ENCODE measurements around the gene CDC42SE2. TPM values are rescaled to one million over a fixed set of nuclear protein-coding genes. Genes with fewer than 3 reads are reported as not detected.

Gene CDC42SE2
- polyA plus RNA-seq, 4 donors: 36.0 to 60.3 (median 55.0) TPM

GRCh38 chr5:131282235-131282634 is 18.4 kb downstream of the CDC42SE2 start:
- peaks cover 2 to 18% (median 11%) of the 10 kb centered on the region in 3 donors for H3K4me1 ChIP-seq (ENCODE audit: control insufficient read depth in 3 of 3, insufficient read depth in 2 of 3, low read depth in 1 of 3, low read length in 2 of 3)
- WGBS, 3 donors: 17 to 54% (median 18%) methylated on average over 2 of the region's 2 CpGs
- H3K36me3 ChIP-seq (ENCODE audit: control insufficient read depth in 3 of 3, insufficient read depth in 2 of 3, low read depth in 1 of 3, low read length in 3 of 3): peaks cover 0 to 2% (median 0%) of the 10 kb centered on the region in 3 donors
- no peaks in the 10 kb centered on the region for H3K27me3 ChIP-seq (ENCODE audit: control insufficient read depth in 3 of 3, insufficient read depth in 3 of 3, low read length in 3 of 3)
- H3K4me3 ChIP-seq (ENCODE audit: low read depth in 1 of 3, low read length in 3 of 3): no peak overlapping the region
- no peaks in the 10 kb centered on the region for H3K9me3 ChIP-seq (ENCODE audit: control insufficient read depth in 2 of 2, insufficient read depth in 1 of 2, low read depth in 1 of 2, low read length in 1 of 2)
- H3K27ac ChIP-seq (ENCODE audit: low read depth in 1 of 3, low read length in 2 of 3): peak overlapping the region; percentile 38 to 95 (median 71)
- DNase-seq (peak; percentile 38 to 44), FAIRE-seq (no peak)

GRCh38 chr5:131285703-131286399 is 22.0 kb downstream of the CDC42SE2 start:
- Histone ChIP-seq H3K4me1 (ENCODE audit: control insufficient read depth in 3 of 3, insufficient read depth in 2 of 3, low read depth in 1 of 3, low read length in 2 of 3) (peaks cover 2 to 7% (median 5%) of the 10 kb centered on the region in 3 donors), H3K27ac (ENCODE audit: low read depth in 1 of 3, low read length in 2 of 3) (peak overlapping the region in 2 of 3 donors; percentile 68 to 84), H3K9me3 (ENCODE audit: control insufficient read depth in 2 of 2, insufficient read depth in 1 of 2, low read depth in 1 of 2, low read length in 1 of 2) (no peaks in the 10 kb centered on the region), H3K36me3 (ENCODE audit: control insufficient read depth in 3 of 3, insufficient read depth in 2 of 3, low read depth in 1 of 3, low read length in 3 of 3) (peaks cover 0 to 12% (median 0%) of the 10 kb centered on the region in 3 donors), H3K27me3 (ENCODE audit: control insufficient read depth in 3 of 3, insufficient read depth in 3 of 3, low read length in 3 of 3) (no peaks in the 10 kb centered on the region), H3K4me3 (ENCODE audit: low read depth in 1 of 3, low read length in 3 of 3) (no peak overlapping the region)
- DNase-seq (no peak), FAIRE-seq (no peak)
- whole genome bisulfite sequencing, 3 donors: 67 to 78% (median 71%) methylated on average over 1 of the region's 1 CpG

GRCh38 chr5:131286400-131286715 is 22.5 kb downstream of the CDC42SE2 start:
- Histone ChIP-seq H3K4me1 (ENCODE audit: control insufficient read depth in 3 of 3, insufficient read depth in 2 of 3, low read depth in 1 of 3, low read length in 2 of 3) (peaks cover 0 to 4% (median 2%) of the 10 kb centered on the region in 3 donors), H3K27me3 (ENCODE audit: control insufficient read depth in 3 of 3, insufficient read depth in 3 of 3, low read length in 3 of 3) (no peaks in the 10 kb centered on the region), H3K4me3 (ENCODE audit: low read depth in 1 of 3, low read length in 3 of 3) (no peak overlapping the region), H3K27ac (ENCODE audit: low read depth in 1 of 3, low read length in 2 of 3) (peak overlapping the region in 1 of 3 donors; percentile 68), H3K36me3 (ENCODE audit: control insufficient read depth in 3 of 3, insufficient read depth in 2 of 3, low read depth in 1 of 3, low read length in 3 of 3) (peaks cover 0 to 12% (median 0%) of the 10 kb centered on the region in 3 donors), H3K9me3 (ENCODE audit: control insufficient read depth in 2 of 2, insufficient read depth in 1 of 2, low read depth in 1 of 2, low read length in 1 of 2) (no peaks in the 10 kb centered on the region)
- DNase-seq (peak; percentile 46 to 86), FAIRE-seq (no peak)
- 20 to 70% (median 42%) methylated on average over 5 of the region's 5 CpGs for WGBS, 3 donors

DNA sequence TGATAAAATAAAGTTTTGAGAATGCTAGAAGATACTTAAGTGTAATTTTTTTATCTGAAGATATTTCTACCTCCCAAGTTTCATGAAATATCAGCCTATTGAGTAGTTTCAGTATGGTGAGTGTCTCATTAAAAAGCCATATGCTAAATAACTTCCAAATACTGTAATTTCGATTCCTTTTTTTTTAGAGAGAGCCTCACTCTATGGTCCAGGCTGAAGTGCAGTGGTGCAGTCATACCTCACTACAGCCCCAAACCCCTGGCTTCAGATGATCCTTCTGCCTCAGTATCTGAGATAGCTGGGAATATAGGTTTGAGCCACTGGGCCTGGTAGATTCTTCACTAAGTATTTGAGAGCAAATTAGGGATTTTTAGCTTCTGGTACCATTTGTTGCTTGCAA is 24.5 kb downstream of the CDC42SE2 start:
- WGBS, 3 donors: 47 to 72% (median 52%) methylated on average over 1 of the region's 1 CpG
- H3K9me3 ChIP-seq (ENCODE audit: control insufficient read depth in 2 of 2, insufficient read depth in 1 of 2, low read depth in 1 of 2, low read length in 1 of 2): no peaks in the 10 kb centered on the region
- H3K36me3 ChIP-seq (ENCODE audit: control insufficient read depth in 3 of 3, insufficient read depth in 2 of 3, low read depth in 1 of 3, low read length in 3 of 3): peaks cover 0 to 12% (median 0%) of the 10 kb centered on the region in 3 donors
- H3K4me3 ChIP-seq (ENCODE audit: low read depth in 1 of 3, low read length in 3 of 3): no peak overlapping the region
- FAIRE-seq: no peak
- peak overlapping the region in 1 of 3 donors; percentile 64 for H3K27ac ChIP-seq (ENCODE audit: low read depth in 1 of 3, low read length in 2 of 3)
- DNase-seq: no peak
- peaks cover 0 to 4% (median 2%) of the 10 kb centered on the region in 3 donors for H3K4me1 ChIP-seq (ENCODE audit: control insufficient read depth in 3 of 3, insufficient read depth in 2 of 3, low read depth in 1 of 3, low read length in 2 of 3)
- H3K27me3 ChIP-seq (ENCODE audit: control insufficient read depth in 3 of 3, insufficient read depth in 3 of 3, low read length in 3 of 3): no peaks in the 10 kb centered on the region

DNA sequence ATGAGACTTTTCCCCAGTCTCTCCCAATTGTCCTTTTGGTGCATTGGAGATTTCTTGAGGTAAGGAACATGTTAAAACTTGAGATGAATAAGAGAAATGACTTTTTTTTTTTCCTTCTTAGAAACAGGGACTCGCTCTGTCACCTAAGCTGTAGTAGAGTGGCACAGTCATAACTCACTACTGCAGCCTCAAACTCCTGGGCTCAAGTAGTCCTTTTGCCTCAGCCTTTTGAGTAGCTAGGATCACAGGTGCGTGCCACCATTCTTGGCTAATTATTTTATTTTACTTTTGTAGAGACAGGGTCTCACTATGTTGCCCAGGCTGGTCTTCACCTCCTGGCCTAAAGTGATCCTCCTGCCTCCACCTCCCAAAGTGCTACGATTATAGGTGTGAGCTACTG is 25.9 kb downstream of the CDC42SE2 start:
- no peaks in the 10 kb centered on the region for H3K9me3 ChIP-seq (ENCODE audit: control insufficient read depth in 2 of 2, insufficient read depth in 1 of 2, low read depth in 1 of 2, low read length in 1 of 2)
- WGBS, 3 donors: 67 to 83% (median 75%) methylated on average over 3 of the region's 3 CpGs
- peaks cover 0 to 4% (median 2%) of the 10 kb centered on the region in 3 donors for H3K4me1 ChIP-seq (ENCODE audit: control insufficient read depth in 3 of 3, insufficient read depth in 2 of 3, low read depth in 1 of 3, low read length in 2 of 3)

DNA sequence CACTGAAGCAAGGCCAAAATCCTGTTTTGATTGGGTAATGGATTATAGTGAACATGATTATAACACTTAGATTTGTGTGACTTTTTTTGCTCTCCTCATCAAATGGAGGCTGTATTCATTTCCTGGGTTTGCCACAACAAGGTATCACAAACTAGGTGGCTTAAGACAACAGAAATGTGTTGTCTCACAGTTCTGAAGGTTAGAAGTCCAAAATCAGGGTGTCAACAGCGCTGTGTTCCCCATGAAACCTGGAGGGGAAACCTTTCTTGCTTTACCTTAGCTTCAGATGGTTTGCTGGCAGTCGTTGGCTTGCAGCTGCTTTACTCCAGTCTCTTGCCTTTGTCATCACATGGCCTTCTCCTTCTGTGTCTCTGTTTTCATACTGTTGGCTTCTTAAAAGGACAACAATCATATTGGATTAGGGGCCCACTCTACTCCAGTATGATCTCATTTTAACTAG is 32.4 kb downstream of the CDC42SE2 start:
- H3K36me3 ChIP-seq (ENCODE audit: control insufficient read depth in 3 of 3, insufficient read depth in 2 of 3, low read depth in 1 of 3, low read length in 3 of 3): peaks cover 0 to 2% (median 0%) of the 10 kb centered on the region in 3 donors
- H3K9me3 ChIP-seq (ENCODE audit: control insufficient read depth in 2 of 2, insufficient read depth in 1 of 2, low read depth in 1 of 2, low read length in 1 of 2): no peaks in the 10 kb centered on the region
- no peak overlapping the region for H3K4me3 ChIP-seq (ENCODE audit: low read depth in 1 of 3, low read length in 3 of 3)
- no peaks in the 10 kb centered on the region for H3K4me1 ChIP-seq (ENCODE audit: control insufficient read depth in 3 of 3, insufficient read depth in 2 of 3, low read depth in 1 of 3, low read length in 2 of 3)
- WGBS, 3 donors: 74 to 76% (median 75%) methylated on average over 2 of the region's 2 CpGs
- FAIRE-seq: no peak
- H3K27me3 ChIP-seq (ENCODE audit: control insufficient read depth in 3 of 3, insufficient read depth in 3 of 3, low read length in 3 of 3): no peaks in the 10 kb centered on the region
- H3K27ac ChIP-seq (ENCODE audit: low read depth in 1 of 3, low read length in 2 of 3): no peak overlapping the region
- DNase-seq: no peak

More for the DNA sequence above, 25.9 kb downstream of the CDC42SE2 start:
- Histone ChIP-seq H3K4me3 (ENCODE audit: low read depth in 1 of 3, low read length in 3 of 3) (no peak overlapping the region), H3K36me3 (ENCODE audit: control insufficient read depth in 3 of 3, insufficient read depth in 2 of 3, low read depth in 1 of 3, low read length in 3 of 3) (peaks cover 0 to 11% (median 0%) of the 10 kb centered on the region in 3 donors), H3K27me3 (ENCODE audit: control insufficient read depth in 3 of 3, insufficient read depth in 3 of 3, low read length in 3 of 3) (no peaks in the 10 kb centered on the region), H3K27ac (ENCODE audit: low read depth in 1 of 3, low read length in 2 of 3) (peak overlapping the region in 1 of 3 donors; percentile 54)
- FAIRE-seq: no peak
- DNase-seq: no peak

GRCh38 chr5:131297886-131298285 is 34.0 kb downstream of the CDC42SE2 start:
- H3K4me3 ChIP-seq (ENCODE audit: low read depth in 1 of 3, low read length in 3 of 3): no peak overlapping the region
- H3K4me1 ChIP-seq (ENCODE audit: control insufficient read depth in 3 of 3, insufficient read depth in 2 of 3, low read depth in 1 of 3, low read length in 2 of 3): no peaks in the 10 kb centered on the region
- H3K27ac ChIP-seq (ENCODE audit: low read depth in 1 of 3, low read length in 2 of 3): no peak overlapping the region
- WGBS, 3 donors: 87 to 96% (median 96%) methylated on average over 5 of the region's 5 CpGs
- FAIRE-seq (no peak), DNase-seq (no peak)
- no peaks in the 10 kb centered on the region for H3K9me3 ChIP-seq (ENCODE audit: control insufficient read depth in 2 of 2, insufficient read depth in 1 of 2, low read depth in 1 of 2, low read length in 1 of 2)
- no peaks in the 10 kb centered on the region for H3K27me3 ChIP-seq (ENCODE audit: control insufficient read depth in 3 of 3, insufficient read depth in 3 of 3, low read length in 3 of 3)
- peaks cover 0 to 2% (median 0%) of the 10 kb centered on the region in 3 donors for H3K36me3 ChIP-seq (ENCODE audit: control insufficient read depth in 3 of 3, insufficient read depth in 2 of 3, low read depth in 1 of 3, low read length in 3 of 3)

- H3K4me1 ChIP-seq (ENCODE audit: control insufficient read depth in 3 of 3, insufficient read depth in 2 of 3, low read depth in 1 of 3, low read length in 2 of 3): no peaks in the 10 kb centered on the region
- H3K27me3 ChIP-seq (ENCODE audit: control insufficient read depth in 3 of 3, insufficient read depth in 3 of 3, low read length in 3 of 3): no peaks in the 10 kb centered on the region
- DNase-seq (no peak), FAIRE-seq (no peak)
- peaks cover 0 to 2% (median 0%) of the 10 kb centered on the region in 3 donors for H3K36me3 ChIP-seq (ENCODE audit: control insufficient read depth in 3 of 3, insufficient read depth in 2 of 3, low read depth in 1 of 3, low read length in 3 of 3)
- H3K4me3 ChIP-seq (ENCODE audit: low read depth in 1 of 3, low read length in 3 of 3): no peak overlapping the region
- 93 to 98% (median 94%) methylated on average over 3 of the region's 3 CpGs for WGBS, 3 donors
- H3K9me3 ChIP-seq (ENCODE audit: control insufficient read depth in 2 of 2, insufficient read depth in 1 of 2, low read depth in 1 of 2, low read length in 1 of 2): no peaks in the 10 kb centered on the region
- H3K27ac ChIP-seq (ENCODE audit: low read depth in 1 of 3, low read length in 2 of 3): no peak overlapping the region
Observed at GRCh38 chr5:131299465-131299864, 35.6 kb downstream of the CDC42SE2 start.

All from small intestine (tissue), 7 donors.